OCI-LY3 (cell line): ENCODE data around the gene ZNF407.

Experiments
- EZH2phosphoT487 ChIP-seq: fragments of 200-600 bp; shearing (Covaris generic); IDR thresholded peaks from 2 replicates; pipeline ENCODE4 v1.6.1; 2018; ENCODE audit warnings: antibody characterized with exemption, mixed run types, low read depth
- TF ChIP-seq, protein P1 (sequence below): fragments of 200-600, 300-600 bp; sonication (generic); IDR thresholded peaks from 2 replicates; pipeline ENCODE4 v1.5.1; 2014; ENCODE audit warnings: antibody characterized with exemption, low read length, low read depth

GRCh38 chr18:74902147-74902455, 304.4 kb downstream of the ZNF407 start:
- TF ChIP-seq, protein P1, sequence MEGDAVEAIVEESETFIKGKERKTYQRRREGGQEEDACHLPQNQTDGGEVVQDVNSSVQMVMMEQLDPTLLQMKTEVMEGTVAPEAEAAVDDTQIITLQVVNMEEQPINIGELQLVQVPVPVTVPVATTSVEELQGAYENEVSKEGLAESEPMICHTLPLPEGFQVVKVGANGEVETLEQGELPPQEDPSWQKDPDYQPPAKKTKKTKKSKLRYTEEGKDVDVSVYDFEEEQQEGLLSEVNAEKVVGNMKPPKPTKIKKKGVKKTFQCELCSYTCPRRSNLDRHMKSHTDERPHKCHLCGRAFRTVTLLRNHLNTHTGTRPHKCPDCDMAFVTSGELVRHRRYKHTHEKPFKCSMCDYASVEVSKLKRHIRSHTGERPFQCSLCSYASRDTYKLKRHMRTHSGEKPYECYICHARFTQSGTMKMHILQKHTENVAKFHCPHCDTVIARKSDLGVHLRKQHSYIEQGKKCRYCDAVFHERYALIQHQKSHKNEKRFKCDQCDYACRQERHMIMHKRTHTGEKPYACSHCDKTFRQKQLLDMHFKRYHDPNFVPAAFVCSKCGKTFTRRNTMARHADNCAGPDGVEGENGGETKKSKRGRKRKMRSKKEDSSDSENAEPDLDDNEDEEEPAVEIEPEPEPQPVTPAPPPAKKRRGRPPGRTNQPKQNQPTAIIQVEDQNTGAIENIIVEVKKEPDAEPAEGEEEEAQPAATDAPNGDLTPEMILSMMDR = no peak
- TF ChIP-seq EZH2phosphoT487 = no peak
